Measurements from ENCODE around the gene TMEM184B. TPM values are rescaled to one million over a fixed set of nuclear protein-coding genes. Genes with fewer than 3 reads are reported as not detected.

TMEM184B gene
- total and polyA plus RNA-seq, 2 of the 8 experiments (the other 6 are each of a cell fraction or from before 2014, with no cell fraction given), result 41.6 to 81.0 TPM

GRCh38 chr22:38316364-38317121 lies 43.7 kb upstream of the TMEM184B start:
- FAIRE-seq (peak; percentile 39), DNase-seq (ENCODE audit: low read depth in 1 of 2, low spot score in 2 of 2) (peak in 1 of 2 experiments; percentile 66)
- H4K91ac ChIP-seq (replicated peaks; ENCODE audit: insufficient read length, low read length), result peak overlapping the region; percentile 75
- peak overlapping the region; percentile 3 for H3K56ac ChIP-seq (replicated peaks; ENCODE audit: insufficient read length, low read depth, low read length)
- peak overlapping the region; percentile 89 to 97 (median 90) for H3K9ac ChIP-seq (replicated peaks in 1 of 4; ENCODE audit: extremely low read depth in 1 of 4, low read depth in 3 of 4, low read length in 3 of 4)
- peak overlapping the region; percentile 72 to 91 for H3K4me2 ChIP-seq (ENCODE audit: insufficient read depth in 1 of 2, low read depth in 2 of 2, low read length in 2 of 2)
- H2AFZ ChIP-seq (ENCODE audit: low read length), result no peak overlapping the region
- H3K23ac ChIP-seq (ENCODE audit: insufficient read length), result no peak overlapping the region
- no peaks in the 10 kb centered on the region for H3K9me3 ChIP-seq (ENCODE audit: insufficient read depth in 2 of 2, low read depth in 1 of 2, low read length in 1 of 2)
- H2AK5ac ChIP-seq (ENCODE audit: low read depth, low read length), result peak overlapping the region; percentile 88; the same call in 1 of the 2 replicates
- no peak overlapping the region for H2BK20ac ChIP-seq (ENCODE audit: low read length)
- no peak overlapping the region for H2BK15ac ChIP-seq (ENCODE audit: low read length)
- H3K79me1 ChIP-seq (ENCODE audit: low read depth, low read length), result peaks cover 23% of the 10 kb centered on the region
- peaks cover 15 to 46% (median 40%) of the 10 kb centered on the region in 4 experiments for H3K4me1 ChIP-seq (replicated peaks in 1 of 4; ENCODE audit: control insufficient read depth in 3 of 4, insufficient read depth in 4 of 4, low read length in 3 of 4)
- H3K36me3 ChIP-seq (ENCODE audit: control insufficient read depth in 2 of 4, insufficient read depth in 4 of 4, low read length in 3 of 4), result peaks cover 13 to 27% (median 14%) of the 10 kb centered on the region in 4 experiments; a peak in 6 of 8 replicates
- H2BK120ac ChIP-seq (replicated peaks; ENCODE audit: low read depth, low read length), result peak overlapping the region; percentile 2
- H2BK12ac ChIP-seq (ENCODE audit: low read depth, low read length), result no peak overlapping the region; the same call in 1 of the 2 replicates
- H3K27me3 ChIP-seq (replicated peaks in 1 of 4; ENCODE audit: control insufficient read depth in 3 of 4, extremely low read depth in 1 of 4, insufficient read depth in 3 of 4, low read length in 3 of 4), result no peaks in the 10 kb centered on the region
- no peak overlapping the region for H3K4ac ChIP-seq (replicated peaks; ENCODE audit: insufficient read length, low read depth, low read length)
- H3K4me3 ChIP-seq (ENCODE audit: extremely low read depth in 1 of 4, insufficient read depth in 2 of 4, low read depth in 3 of 4, low read length in 4 of 4), result peak overlapping the region; percentile 88 to 99 (median 94)
- H4K5ac ChIP-seq (ENCODE audit: insufficient read length, low read depth, low read length), result peak overlapping the region; percentile 34
- CTCF ChIA-PET (ENCODE audit: partially characterized antibody), result interaction anchor here (3.4 kb wide), 1 partner anchor 11 kb away, joined by 20 read pairs; no protein-coding TSS in a partner anchor
- POLR2A ChIA-PET (ENCODE audit: partially characterized antibody), result interaction anchor here (0.7 to 7.6 kb wide), 16 partner anchors 9 to 812 kb away, joined by 3 to 77 read pairs (median 5); no protein-coding TSS in a partner anchor
- 2% methylated on average over 21 of the region's 52 CpGs; no CpG with 5 or more reads in 1 of the 2 experiments for WGBS, 2 experiments (ENCODE audit: extremely low coverage in 1 of 2, insufficient coverage in 1 of 2, insufficient read length in 1 of 2, insufficient replicate concordance in 2 of 2, low coverage in 1 of 2, low lambda C conversion rate in 2 of 2, missing lambda C conversion rate in 1 of 2)
- H3K14ac ChIP-seq (ENCODE audit: insufficient read length), result no peak overlapping the region
- peaks cover 10% of the 10 kb centered on the region; the same call in 1 of the 2 replicates for H3K23me2 ChIP-seq (ENCODE audit: low read depth, low read length)
- H4K8ac ChIP-seq (ENCODE audit: extremely low read depth, insufficient read depth, low read length), result peak overlapping the region; percentile 97; the same call in 1 of the 2 replicates
- H3K79me2 ChIP-seq (ENCODE audit: control insufficient read depth in 1 of 2, insufficient read depth in 2 of 2, low read length in 2 of 2), result peaks cover 49 to 73% of the 10 kb centered on the region in 2 experiments
- peaks cover 25 to 36% of the 10 kb centered on the region in 2 experiments for H4K20me1 ChIP-seq (replicated peaks in 1 of 2; ENCODE audit: control insufficient read depth in 1 of 2, insufficient read depth in 2 of 2, low read length in 2 of 2)
- peak overlapping the region; percentile 84 for H3K27ac ChIP-seq (ENCODE audit: low read depth, low read length)
- peak overlapping the region; percentile 82 for H3K18ac ChIP-seq (ENCODE audit: extremely low read depth, low read length)
- H2BK5ac ChIP-seq (ENCODE audit: low read depth, low read length), result 0 out of 2 replicates have a peak overlapping the region, but pooled peaks have one; percentile 20
- peak; percentile 30 for TF ChIP-seq POLR2AphosphoS5 (IDR thresholded peaks at IDR 0.05; ENCODE audit: low read depth, low read length)
- peak; percentile 11 for TF ChIP-seq KDM4A (IDR thresholded peaks at IDR 0.05; ENCODE audit: low read depth, low read length, severe bottlenecking)
- TF ChIP-seq EP300 (IDR thresholded peaks at IDR 0.05; ENCODE audit: borderline replicate concordance in 1 of 2, low read depth in 2 of 2, low read length in 2 of 2), result no peak
- TF ChIP-seq SIN3A (conservative IDR thresholded peaks at IDR 0.05 in 1 of 2, IDR thresholded peaks at IDR 0.05 in 1 of 2; ENCODE audit: low read depth in 1 of 2, low read length in 2 of 2), result no peak
- 0 out of 4 replicates have a peak, but pooled peaks of 1 of the 2 experiments have one; percentile 35 for TF ChIP-seq HDAC2 (IDR thresholded peaks at IDR 0.05; ENCODE audit: borderline replicate concordance in 1 of 2, low read depth in 2 of 2, low read length in 2 of 2)
- no peak for TF ChIP-seq USF2 (IDR thresholded peaks at IDR 0.05; ENCODE audit: low read length)
- TF ChIP-seq EGR1 (IDR thresholded peaks at IDR 0.05; ENCODE audit: borderline replicate concordance, low read depth, low read length), result no peak
- TF ChIP-seq POLR2A (IDR thresholded peaks at IDR 0.05; ENCODE audit: control extremely low read depth in 1 of 2, low read depth in 2 of 2, low read length in 2 of 2), result peak in 1 of 2 experiments; percentile 68; a peak in 1 of 3 replicates
- no peak for TF ChIP-seq TBP (IDR thresholded peaks at IDR 0.05; ENCODE audit: low read depth, low read length)
